ENCODE results near the gene CWC22.
"Not testable (repeated sequence)": the region's sequence is repeated elsewhere in the genome, so short reads cannot be mapped to it uniquely, and the experiment has no call there.

CWC22 gene

GRCh38 chr2:180003073-180003472 lies 4.0 kb downstream of the CWC22 start:
- DNase-seq (ENCODE audit: low read depth) = no peak

GRCh38 chr2:180002198-180002770 lies 4.8 kb downstream of the CWC22 start:
- DNase-seq (ENCODE audit: low read depth) = no peak

- no peak for DNase-seq (ENCODE audit: low read depth)
Measured at GRCh38 chr2:180001726-180002125, 5.4 kb downstream of the CWC22 start.

- no peak for DNase-seq (ENCODE audit: low read depth)
Measured at GRCh38 chr2:180000434-180000833, 6.7 kb downstream of the CWC22 start.

- DNase-seq (ENCODE audit: low read depth) = no peak
Measured at GRCh38 chr2:179999000-179999399, 8.1 kb downstream of the CWC22 start.

- DNase-seq (ENCODE audit: low read depth) = no peak
Measured at GRCh38 chr2:179995741-179996515, 11.2 kb downstream of the CWC22 start.

- DNase-seq (ENCODE audit: low read depth) = no peak
Measured at GRCh38 chr2:179991344-179991743, 15.8 kb downstream of the CWC22 start.

GRCh38 chr2:179990676-179991317 lies 16.3 kb downstream of the CWC22 start:
- DNase-seq (ENCODE audit: low read depth) = no peak

- no peak for DNase-seq (ENCODE audit: low read depth)
Measured at GRCh38 chr2:179987916-179988315, 19.2 kb downstream of the CWC22 start.

- no peak for DNase-seq (ENCODE audit: low read depth)
Measured at GRCh38 chr2:179985163-179985820, 21.8 kb downstream of the CWC22 start.

- DNase-seq (ENCODE audit: low read depth) = no peak
Measured at GRCh38 chr2:179983250-179983932, 23.7 kb downstream of the CWC22 start.

- DNase-seq (ENCODE audit: low read depth) = no peak
Measured at GRCh38 chr2:179981085-179981484, 26.0 kb downstream of the CWC22 start.

GRCh38 chr2:179974761-179975160 lies 32.3 kb downstream of the CWC22 start:
- no peak for DNase-seq (ENCODE audit: low read depth)

- no peak for DNase-seq (ENCODE audit: low read depth)
Measured at GRCh38 chr2:179966778-179967394, 40.2 kb downstream of the CWC22 start.

- DNase-seq (ENCODE audit: low read depth) = no peak
Measured at GRCh38 chr2:179965291-179966258, 41.5 kb downstream of the CWC22 start.

- no peak for DNase-seq (ENCODE audit: low read depth)
Measured at GRCh38 chr2:179963626-179964025, 43.5 kb downstream of the CWC22 start.

- not testable (repeated sequence) for DNase-seq (ENCODE audit: low read depth)
Measured at GRCh38 chr2:179958251-179958650, 48.8 kb downstream of the CWC22 start.

GRCh38 chr2:179954026-179954425 lies 53.1 kb downstream of the CWC22 start:
- DNase-seq (ENCODE audit: low read depth) = no peak

GRCh38 chr2:179953359-179953758 lies 53.7 kb downstream of the CWC22 start:
- no peak for DNase-seq (ENCODE audit: low read depth)

GRCh38 chr2:179952658-179953057 lies 54.4 kb downstream of the CWC22 start:
- no peak for DNase-seq (ENCODE audit: low read depth)

- DNase-seq (ENCODE audit: low read depth) = no peak
Measured at GRCh38 chr2:179951680-179952079, 55.4 kb downstream of the CWC22 start.
